Muscle of leg (tissue), 11 donors: ENCODE measurements around the gene VPS41. TPM values are rescaled to one million over a fixed set of nuclear protein-coding genes. Genes with fewer than 3 reads are reported as not detected.

Experiments
- DNase-seq: peaks from one replicate; pipeline ENCODE4 v3.0.0; 2013
- H3K27ac ChIP-seq: one replicate; pipeline ENCODE4 v1.5.1; 2013; ENCODE audit warnings: mild to moderate bottlenecking, low read length, control low read depth
- H3K27me3 ChIP-seq: one replicate; pipeline ENCODE4 v1.6.1; 2013; ENCODE audit warnings: low read length; ENCODE audit not compliant: control insufficient read depth, insufficient read depth
- H3K36me3 ChIP-seq: one replicate; pipeline ENCODE4 v1.6.1; 2013; ENCODE audit warnings: low read length; ENCODE audit not compliant: control insufficient read depth, insufficient read depth
- H3K4me1 ChIP-seq: one replicate; pipeline ENCODE4 v1.6.1; 2013; ENCODE audit warnings: low read length; ENCODE audit not compliant: control insufficient read depth, insufficient read depth
- H3K4me3 ChIP-seq: one replicate; pipeline ENCODE4 v1.5.1; 2013; ENCODE audit warnings: low read length, control low read depth
- H3K9me3 ChIP-seq: replicated peaks from 2 replicates; pipeline ENCODE4 v1.6.1; 2013; ENCODE audit warnings: low read depth, low read length; ENCODE audit not compliant: control insufficient read depth
- WGBS: methylation state at CpG from one replicate; pipeline ENCODE4 v1.1.5; 2013; ENCODE audit warnings: missing lambda C conversion rate; ENCODE audit not compliant: insufficient coverage; 5-methylcytosine and 5-hydroxymethylcytosine counted together
- polyA plus RNA-seq, 8 donors: library from polyadenylated mRNA; unstranded; fragments of 120-200 nt; gene quantifications; one replicate each; pipeline versions ENCODE4 v1.2.1 to v1.2.3, GENCODE V29; 2013; ENCODE audit warnings: inconsistent platforms in 1 of 8, low replicate concordance in 1 of 8; ENCODE audit not compliant: insufficient read length in 8 of 8, insufficient read depth in 1 of 8
- total RNA-seq: library from RNA; stranded (reverse); fragments of 120-200 nt; gene quantifications from one replicate; pipeline ENCODE4 v1.2.4, GENCODE V29; 2013

The VPS41 gene
- total and polyA plus RNA-seq, 9 donors = 25.7 to 40.7 (median 32.6) TPM

DNA sequence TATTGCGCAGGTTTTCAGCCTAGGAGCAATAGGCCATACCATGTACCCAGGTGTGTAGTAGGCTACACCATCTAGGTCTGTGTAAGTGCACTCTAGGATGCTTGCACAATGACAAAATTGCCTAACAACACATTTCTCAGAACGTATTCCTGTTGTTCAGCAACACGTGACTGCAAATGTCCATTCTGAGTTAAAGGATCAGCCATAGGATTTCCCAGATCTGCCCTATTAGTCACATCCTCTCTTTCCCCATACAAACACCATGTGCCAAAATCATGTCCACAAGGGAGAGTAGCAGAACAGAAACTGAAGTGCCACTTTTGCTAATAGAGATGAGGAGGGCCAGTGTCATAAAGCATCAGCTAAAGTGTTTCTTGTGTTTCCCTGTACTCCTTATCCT, 235.2 kb downstream of the VPS41 start:
- no peaks in the 10 kb centered on the region for H3K36me3 ChIP-seq
- no peaks in the 10 kb centered on the region for H3K27me3 ChIP-seq
- H3K9me3 ChIP-seq = no peaks in the 10 kb centered on the region
- H3K4me1 ChIP-seq = peaks cover 5% of the 10 kb centered on the region
- peak; percentile 29 for DNase-seq
- no peak overlapping the region for H3K27ac ChIP-seq
- no peak overlapping the region for H3K4me3 ChIP-seq
- 47% methylated on average over 2 of the region's 3 CpGs for WGBS

Other genes starting within 250 kb of the VPS41 start
- 0.09 TPM for gene POU6F2, start 68.7 kb upstream of the VPS41 start, total RNA-seq
- gene POU6F2, start 68.7 kb upstream of the VPS41 start, polyA plus RNA-seq = under 1 TPM in 7 of 8 donors, not detected in 1; 0.05 to 0.54 (median 0.12) TPM